GM12873 (cell line): ENCODE data around the gene PPFIA1.

Experiments
- CTCF ChIP-seq: IDR thresholded peaks from 2 replicates; pipeline ENCODE4 v1.5.1; 2012; ENCODE audit warnings: low read depth, mild to moderate bottlenecking, moderate library complexity, low read length, control low read depth; ENCODE audit not compliant: insufficient read depth; ENCODE audit errors: missing control alignments

Gene PPFIA1

GRCh38 chr11:70359451-70360205, 89.1 kb downstream of the PPFIA1 start:
- no peak for TF ChIP-seq CTCF

GRCh38 chr11:70360211-70360610, 89.7 kb downstream of the PPFIA1 start:
- TF ChIP-seq CTCF: no peak

GRCh38 chr11:70364178-70364577, 93.7 kb downstream of the PPFIA1 start:
- TF ChIP-seq CTCF: no peak

GRCh38 chr11:70364745-70365543, 94.5 kb downstream of the PPFIA1 start:
- TF ChIP-seq CTCF: no peak

- no peak for TF ChIP-seq CTCF
Observed at GRCh38 chr11:70365544-70365927, 95.0 kb downstream of the PPFIA1 start.

- no peak for TF ChIP-seq CTCF
Observed at GRCh38 chr11:70367071-70367470, 96.6 kb downstream of the PPFIA1 start.

GRCh38 chr11:70368961-70369360, 98.5 kb downstream of the PPFIA1 start:
- TF ChIP-seq CTCF: no peak
